Fibroblast of upper back skin (primary cell): ENCODE data around the gene KCNMA1.

Source experiments
- DNase-seq: peaks from one replicate; pipeline ENCODE4 v3.0.0-alpha.2; 2013

KCNMA1 gene

GRCh38 chr10:77191324-77192049, 446.1 kb downstream of the KCNMA1 start:
- DNase-seq, result no peak

GRCh38 chr10:77190291-77190690, 447.3 kb downstream of the KCNMA1 start:
- DNase-seq, result no peak

DNA sequence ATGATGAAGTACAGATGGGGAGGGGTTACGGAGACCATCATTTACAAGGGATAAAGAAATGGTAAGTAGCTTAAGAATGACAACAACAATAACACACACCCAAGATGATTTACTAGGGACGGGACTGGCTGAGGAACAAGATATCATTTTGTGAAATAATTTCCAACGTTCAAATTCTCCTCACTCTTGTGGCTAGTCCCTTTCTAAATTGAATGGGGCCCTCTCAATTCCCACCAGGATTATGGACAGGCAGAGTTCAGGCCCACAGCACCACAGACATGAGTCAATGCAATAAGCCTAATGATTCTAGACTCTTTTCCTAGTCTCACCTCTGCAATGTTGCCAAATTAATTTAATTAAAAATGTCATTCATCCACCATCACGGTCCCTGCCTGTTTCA, 448.1 kb downstream of the KCNMA1 start:
- no peak for DNase-seq

- DNase-seq, result no peak
Observed at GRCh38 chr10:77189075-77189474, 448.5 kb downstream of the KCNMA1 start.

DNA sequence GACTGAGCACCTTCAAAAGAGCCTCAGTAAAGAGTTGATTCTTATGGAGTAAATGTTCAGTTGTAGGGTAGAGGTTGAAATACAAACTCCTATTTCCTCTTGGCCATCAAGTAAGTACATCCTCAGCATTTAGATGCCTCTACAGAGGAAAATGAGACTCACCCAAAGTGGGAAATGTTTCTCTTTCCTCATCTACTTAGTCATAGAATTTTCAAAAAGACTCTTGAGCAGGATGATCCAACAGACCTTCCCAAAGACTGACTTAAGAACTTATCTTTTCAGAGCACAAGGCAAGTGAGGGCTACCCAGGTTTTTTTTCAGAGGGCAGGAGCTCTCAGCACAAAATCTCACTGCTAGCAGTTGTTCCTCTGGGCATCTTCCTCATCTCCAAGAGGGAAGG, 449.1 kb downstream of the KCNMA1 start:
- peak; percentile 39 for DNase-seq

GRCh38 chr10:77188000-77188395, 449.6 kb downstream of the KCNMA1 start:
- DNase-seq, result no peak

GRCh38 chr10:77187376-77187999, 450.1 kb downstream of the KCNMA1 start:
- no peak for DNase-seq

GRCh38 chr10:77186936-77187335, 450.7 kb downstream of the KCNMA1 start:
- peak; percentile 62 for DNase-seq

DNA sequence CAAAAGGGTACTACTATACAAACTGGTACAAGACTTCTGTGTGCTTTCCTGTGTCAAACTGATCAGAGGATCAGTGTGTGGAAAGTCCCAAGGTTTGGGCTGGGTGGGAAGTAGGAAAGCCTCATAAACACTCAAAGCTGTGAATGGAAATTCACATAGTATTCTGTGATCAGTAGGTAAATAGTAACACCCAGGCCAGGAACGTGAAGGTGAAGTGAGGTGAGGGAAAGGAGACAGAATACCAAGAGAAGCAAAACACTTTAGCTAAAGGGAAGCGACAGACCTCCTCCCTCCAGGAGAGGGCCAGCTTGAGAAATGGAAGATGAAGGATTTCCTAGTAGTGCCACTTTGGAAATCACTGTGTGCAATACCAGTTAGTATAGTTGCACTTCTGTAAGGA, 451.9 kb downstream of the KCNMA1 start:
- no peak for DNase-seq

DNA sequence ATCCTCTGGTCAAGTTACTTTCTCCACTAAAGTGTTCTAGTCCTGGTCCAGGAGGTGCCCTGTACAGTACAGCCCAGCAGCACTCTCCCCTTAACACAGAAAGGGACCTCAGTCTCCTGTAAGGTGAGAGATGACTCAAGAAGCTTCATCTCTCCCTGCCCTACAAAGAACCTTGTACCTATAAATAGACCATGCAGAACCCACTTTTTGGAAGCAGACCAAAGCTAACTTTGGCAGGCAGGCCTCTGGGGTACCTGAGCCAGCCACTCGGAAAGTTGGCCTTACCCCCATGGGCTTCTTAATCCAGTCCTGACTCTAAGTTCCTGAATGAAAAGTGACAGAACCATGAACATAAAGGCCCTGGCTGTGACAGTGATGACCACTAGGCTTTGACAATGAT, 454.8 kb downstream of the KCNMA1 start:
- no peak for DNase-seq

DNA sequence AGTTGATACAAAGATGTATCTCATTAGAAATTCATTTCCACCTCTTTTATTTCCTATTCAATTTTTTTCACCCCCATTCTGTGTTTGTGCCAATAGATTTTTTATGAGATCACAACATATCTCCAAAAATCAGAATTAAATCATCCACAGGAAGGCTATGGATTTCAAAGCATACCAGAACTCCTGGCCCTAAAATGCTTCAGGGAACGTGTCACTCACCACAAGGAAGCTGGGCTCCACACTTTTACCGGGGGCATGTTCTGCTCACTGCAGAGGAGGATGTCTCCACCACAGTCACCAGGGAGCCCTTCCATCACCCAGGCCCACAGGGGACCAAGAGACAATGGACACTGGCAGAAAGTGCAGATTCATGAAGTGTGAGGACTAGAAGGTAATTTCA, 456.8 kb downstream of the KCNMA1 start:
- DNase-seq, result peak; percentile 77

DNA sequence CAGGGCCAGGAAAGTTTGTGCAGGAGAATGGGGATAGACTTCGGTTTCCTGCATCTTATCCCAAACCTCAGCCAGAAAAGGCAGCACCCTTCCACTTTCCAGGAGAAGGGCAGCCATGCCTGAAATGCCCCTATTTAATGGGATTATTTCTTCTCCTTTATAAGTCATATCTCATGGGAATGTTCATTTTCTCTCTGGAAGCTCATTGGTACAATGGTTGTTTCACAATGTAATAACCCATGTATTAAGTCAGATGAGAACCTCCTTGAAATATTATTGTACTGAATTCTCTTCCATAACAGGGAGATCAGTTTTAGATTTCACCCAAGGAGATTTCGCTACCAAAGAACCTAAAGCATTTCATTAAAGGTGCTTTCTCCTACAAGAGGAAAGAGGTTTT, 457.5 kb downstream of the KCNMA1 start:
- peak; percentile 26 for DNase-seq

- peak; percentile 97 for DNase-seq
Observed at GRCh38 chr10:77179015-77179695, 458.5 kb downstream of the KCNMA1 start.

DNA sequence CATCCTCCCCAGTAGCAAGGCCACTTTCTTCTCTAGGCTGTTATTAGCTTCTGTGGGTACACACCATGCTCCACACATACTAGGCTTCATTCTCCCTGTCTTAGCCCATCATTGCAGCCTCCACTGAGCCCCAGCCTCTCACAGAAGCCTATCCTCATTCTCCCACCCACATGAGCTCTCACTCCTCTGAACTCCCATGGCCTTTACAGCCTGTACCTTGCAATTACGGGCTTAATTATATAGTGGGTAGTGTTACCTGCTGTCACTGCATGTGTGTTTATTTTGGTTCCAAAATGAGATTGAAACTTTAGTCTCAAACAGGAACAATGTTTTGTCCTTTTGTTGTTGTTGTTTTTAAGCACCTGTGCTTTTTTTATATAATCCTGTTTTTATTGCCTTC, 460.0 kb downstream of the KCNMA1 start:
- no peak for DNase-seq

GRCh38 chr10:77177161-77177560, 460.4 kb downstream of the KCNMA1 start:
- DNase-seq, result no peak

DNA sequence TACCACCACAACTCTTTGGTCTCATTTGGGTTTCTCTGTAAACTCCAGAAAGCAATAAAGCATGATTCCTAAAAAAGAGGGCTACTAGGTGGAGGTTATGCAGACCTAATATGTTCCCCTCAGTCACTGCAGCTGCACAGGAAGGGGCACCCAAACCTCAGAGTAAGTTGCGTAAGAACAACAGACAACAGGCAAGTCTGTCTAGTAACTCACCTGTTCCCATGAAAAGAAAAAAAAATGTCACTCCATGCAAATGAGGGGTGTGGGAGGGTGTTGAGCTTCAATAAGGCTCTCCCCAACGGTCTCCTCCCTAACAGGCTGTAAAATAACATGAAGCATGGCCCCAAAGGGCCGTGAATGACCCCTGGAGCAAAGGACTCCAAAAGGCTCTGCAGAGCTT, 461.4 kb downstream of the KCNMA1 start:
- DNase-seq, result no peak

- no peak for DNase-seq
Observed at GRCh38 chr10:77175631-77176222, 461.9 kb downstream of the KCNMA1 start.

DNA sequence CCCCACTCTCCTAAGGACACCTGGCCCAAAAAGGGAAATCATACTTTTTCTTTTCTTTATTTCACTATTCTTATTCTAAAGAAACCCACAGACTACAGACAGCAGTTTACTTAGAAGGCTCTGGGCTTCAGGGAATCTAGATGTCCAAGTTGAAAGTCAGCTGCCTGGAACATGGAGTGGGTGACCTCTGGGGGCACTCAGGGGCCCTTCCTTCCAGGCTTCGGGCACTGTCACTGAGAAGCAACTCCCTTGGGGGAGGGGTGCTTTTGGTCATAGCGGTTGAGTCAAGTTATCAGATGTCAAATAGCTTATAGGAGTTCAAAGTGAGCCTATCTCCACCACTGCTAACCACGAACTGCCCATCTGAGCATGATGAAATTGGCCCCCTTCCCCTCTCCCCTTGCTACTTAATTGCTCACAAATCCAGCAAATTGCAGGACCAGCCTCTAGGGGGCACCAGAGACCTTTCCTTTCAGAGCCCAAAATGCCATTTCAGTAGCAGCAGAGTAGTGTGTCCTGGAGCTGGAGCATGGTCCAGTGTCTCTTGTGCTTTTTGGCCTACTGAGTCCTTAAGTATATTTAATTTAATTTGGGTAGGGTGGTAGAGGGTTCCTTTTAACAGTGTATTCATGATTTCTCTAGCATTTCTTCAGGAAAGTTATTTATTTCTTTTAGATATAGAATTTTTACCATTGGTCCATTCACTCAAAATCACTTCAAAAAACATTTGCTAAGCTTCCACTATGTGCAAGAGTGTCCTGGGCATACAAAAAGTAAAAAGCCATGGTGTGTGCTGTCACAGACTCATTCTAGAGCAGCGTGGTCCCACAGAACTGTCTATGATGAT, 463.8 kb downstream of the KCNMA1 start:
- DNase-seq, result peak; percentile 86

DNA sequence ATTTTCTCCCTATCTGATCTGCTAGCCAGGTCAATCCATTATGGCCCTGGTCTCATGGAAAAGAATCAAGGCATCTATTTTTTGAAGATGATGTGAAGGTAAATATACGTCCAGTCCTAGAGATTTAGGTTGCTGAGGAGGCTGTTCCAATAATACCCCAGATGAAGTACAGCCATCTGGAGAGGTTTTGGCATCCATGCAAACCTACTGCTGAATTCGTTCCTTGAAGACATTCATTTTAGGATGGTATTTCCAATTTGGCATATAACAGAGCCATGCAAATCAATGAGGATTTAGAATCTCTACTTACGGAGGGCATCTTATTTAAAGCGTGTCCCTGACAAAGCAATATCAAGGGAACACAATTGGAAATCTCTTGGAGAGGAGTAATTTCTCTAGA, 465.5 kb downstream of the KCNMA1 start:
- no peak for DNase-seq

- no peak for DNase-seq
Observed at GRCh38 chr10:77168861-77169260, 468.7 kb downstream of the KCNMA1 start.

DNA sequence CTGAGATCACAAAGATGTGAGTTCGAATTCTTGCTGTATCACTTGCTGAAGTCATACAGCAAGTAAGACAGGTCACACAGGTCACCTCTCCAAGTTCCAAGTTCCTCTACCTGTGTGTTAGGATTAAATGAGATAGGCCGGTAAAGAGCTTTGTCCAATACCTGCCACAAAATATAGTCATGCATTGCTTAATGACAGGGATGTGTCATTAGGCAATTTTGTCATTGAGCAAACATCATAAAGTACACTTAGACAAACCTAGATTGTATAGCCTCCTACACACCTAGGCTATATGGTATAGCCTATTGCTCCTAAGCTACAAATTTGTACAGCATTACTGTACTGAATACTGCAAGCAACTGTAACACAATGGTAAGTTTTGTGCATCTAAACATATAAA, 469.4 kb downstream of the KCNMA1 start:
- DNase-seq, result no peak

- DNase-seq, result peak; percentile 76
Observed at GRCh38 chr10:77165445-77166208, 472.0 kb downstream of the KCNMA1 start.
